ENCODE data around the gene FBXL20. TPM values are rescaled to one million over a fixed set of nuclear protein-coding genes. Genes with fewer than 3 reads are reported as not detected.
"Not testable (repeated sequence)": the region's sequence is repeated elsewhere in the genome, so short reads cannot be mapped to it uniquely, and the experiment has no call there.

The FBXL20 gene
- total RNA-seq, 1 experiment from 2014 or later, result 17.2 TPM

DNA sequence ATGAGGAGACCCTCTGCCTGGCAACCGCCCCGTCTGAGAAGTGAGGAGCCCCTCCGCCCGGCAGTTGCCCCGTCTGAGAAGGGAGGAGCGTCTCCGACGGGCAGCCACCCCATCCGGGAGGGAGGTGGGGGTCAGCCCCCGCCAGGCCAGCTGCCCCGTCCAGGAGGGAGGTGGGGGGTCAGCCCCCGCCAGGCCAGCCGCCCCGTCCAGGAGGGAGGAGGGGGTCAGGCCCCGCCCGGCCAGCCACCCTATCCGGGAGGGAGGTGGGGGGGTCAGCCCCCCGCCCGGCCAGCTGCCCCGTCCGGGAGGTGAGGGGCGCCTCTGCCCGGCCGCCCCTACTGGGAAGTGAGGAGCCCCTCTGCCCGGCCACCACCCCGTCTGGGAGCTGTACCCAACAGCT, 63.8 kb downstream of the FBXL20 start:
- CTCF ChIA-PET; BruUV-seq (replicated peaks); H3K27me3 ChIP-seq (ENCODE audit: insufficient read depth, low read length); H3K9ac ChIP-seq (ENCODE audit: low read length); DNase-seq (ENCODE audit: low read depth, low spot score); H3K9me2 ChIP-seq (ENCODE audit: insufficient read depth); intact Hi-C loops (cut with micrococcal nuclease); H2AFZ ChIP-seq (ENCODE audit: low read depth, low read length, poor library complexity, severe bottlenecking); H3K4me1 ChIP-seq (ENCODE audit: control insufficient read depth in 1 of 2, insufficient read depth in 2 of 2, low read length in 2 of 2); H3K36me3 ChIP-seq (ENCODE audit: control insufficient read depth in 1 of 2, insufficient read depth in 2 of 2, low read length in 2 of 2); H3K4me2 ChIP-seq (ENCODE audit: low read length); H3K79me2 ChIP-seq (ENCODE audit: insufficient read depth, low read length); H3K9me3 ChIP-seq (ENCODE audit: control insufficient read depth in 1 of 2, insufficient read depth in 1 of 2, low read depth in 1 of 2, low read length in 2 of 2); ATAC-seq; H3K4me3 ChIP-seq (replicated peaks in 1 of 2; ENCODE audit: low read depth in 1 of 2, low read length in 2 of 2); POLR2A ChIA-PET; H4K20me1 ChIP-seq (ENCODE audit: insufficient read depth); H3K27ac ChIP-seq (ENCODE audit: low read depth, low read length); RAD21 ChIA-PET (ENCODE audit: low non-redundant PET in 1 of 2, low total read pairs in 2 of 2, uncharacterized antibody in 2 of 2, unreplicated experiment in 2 of 2): not testable (repeated sequence)

DNA sequence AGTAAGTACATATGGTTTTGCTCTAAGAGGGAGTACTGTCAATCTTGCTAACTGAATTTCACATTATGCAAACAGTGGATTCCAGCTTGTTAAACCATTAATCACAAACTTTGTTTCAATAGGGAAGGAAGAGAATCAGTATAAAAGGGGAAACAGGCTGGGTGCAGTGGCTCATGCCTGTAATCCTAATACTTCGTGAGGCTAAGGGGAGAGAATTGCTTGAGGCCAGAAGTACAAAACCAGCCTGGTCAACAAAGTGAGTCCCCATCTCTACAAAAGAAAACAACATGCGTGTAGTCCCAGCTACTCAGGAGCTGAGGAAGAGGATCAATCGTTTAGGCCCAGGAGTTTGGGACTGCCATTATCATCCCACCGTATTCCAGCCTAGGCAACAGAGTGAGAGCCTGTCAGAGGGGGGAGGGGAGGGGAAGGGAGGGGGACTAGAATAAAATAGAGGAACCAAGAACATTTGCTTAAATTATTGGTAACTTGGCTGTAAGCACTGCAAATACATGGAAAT, 65.7 kb downstream of the FBXL20 start:
- no peak overlapping the region for H2AFZ ChIP-seq (ENCODE audit: low read depth, low read length, poor library complexity, severe bottlenecking)
- H3K4me1 ChIP-seq (ENCODE audit: control insufficient read depth in 1 of 2, insufficient read depth in 2 of 2, low read length in 2 of 2), result no peaks in the 10 kb centered on the region
- H3K4me3 ChIP-seq (replicated peaks in 1 of 2; ENCODE audit: low read depth in 1 of 2, low read length in 2 of 2), result no peak overlapping the region
- no peak for DNase-seq (ENCODE audit: low read depth, low spot score)
- RAD21 ChIA-PET (ENCODE audit: low non-redundant PET in 1 of 2, low total read pairs in 2 of 2, uncharacterized antibody in 2 of 2, unreplicated experiment in 2 of 2), result no interaction called here
- CTCF ChIA-PET, result no interaction called here
- no TSS peak for BruUV-seq (replicated peaks)
- no peaks in the 10 kb centered on the region for H3K9me3 ChIP-seq (ENCODE audit: control insufficient read depth in 1 of 2, insufficient read depth in 1 of 2, low read depth in 1 of 2, low read length in 2 of 2)
- H3K4me2 ChIP-seq (ENCODE audit: low read length), result no peak overlapping the region
- no peaks in the 10 kb centered on the region for H3K79me2 ChIP-seq (ENCODE audit: insufficient read depth, low read length)
- no peak overlapping the region for H3K27ac ChIP-seq (ENCODE audit: low read depth, low read length)
- TF ChIP-seq TCF7L2 (IDR thresholded peaks at IDR 0.05; ENCODE audit: borderline replicate concordance, extremely low read depth, insufficient read depth, insufficient read length) (no peak), SIN3A (IDR thresholded peaks at IDR 0.05; ENCODE audit: low read depth) (no peak), ZFX (IDR thresholded peaks at IDR 0.05) (no peak), JUND (IDR thresholded peaks at IDR 0.05) (no peak), POLR2A (IDR thresholded peaks at IDR 0.05; ENCODE audit: borderline replicate concordance, extremely low read depth, insufficient read depth, insufficient read length) (no peak), YY1 (IDR thresholded peaks at IDR 0.05; ENCODE audit: extremely low read depth, insufficient replicate concordance, low read depth, low read length) (no peak), EZH2 (IDR thresholded peaks at IDR 0.05) (no peak), EGR1 (IDR thresholded peaks at IDR 0.05; ENCODE audit: low read depth) (no peak), CBX3 (IDR thresholded peaks at IDR 0.05; ENCODE audit: low read depth) (no peak), ELF1 (IDR thresholded peaks at IDR 0.05; ENCODE audit: borderline replicate concordance, low read depth) (no peak), SRF (IDR thresholded peaks at IDR 0.05; ENCODE audit: low read depth) (no peak)
- TF ChIP-seq, protein P1, sequence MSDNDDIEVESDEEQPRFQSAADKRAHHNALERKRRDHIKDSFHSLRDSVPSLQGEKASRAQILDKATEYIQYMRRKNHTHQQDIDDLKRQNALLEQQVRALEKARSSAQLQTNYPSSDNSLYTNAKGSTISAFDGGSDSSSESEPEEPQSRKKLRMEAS (IDR thresholded peaks at IDR 0.05), result no peak
- TF ChIP-seq, protein P2, sequence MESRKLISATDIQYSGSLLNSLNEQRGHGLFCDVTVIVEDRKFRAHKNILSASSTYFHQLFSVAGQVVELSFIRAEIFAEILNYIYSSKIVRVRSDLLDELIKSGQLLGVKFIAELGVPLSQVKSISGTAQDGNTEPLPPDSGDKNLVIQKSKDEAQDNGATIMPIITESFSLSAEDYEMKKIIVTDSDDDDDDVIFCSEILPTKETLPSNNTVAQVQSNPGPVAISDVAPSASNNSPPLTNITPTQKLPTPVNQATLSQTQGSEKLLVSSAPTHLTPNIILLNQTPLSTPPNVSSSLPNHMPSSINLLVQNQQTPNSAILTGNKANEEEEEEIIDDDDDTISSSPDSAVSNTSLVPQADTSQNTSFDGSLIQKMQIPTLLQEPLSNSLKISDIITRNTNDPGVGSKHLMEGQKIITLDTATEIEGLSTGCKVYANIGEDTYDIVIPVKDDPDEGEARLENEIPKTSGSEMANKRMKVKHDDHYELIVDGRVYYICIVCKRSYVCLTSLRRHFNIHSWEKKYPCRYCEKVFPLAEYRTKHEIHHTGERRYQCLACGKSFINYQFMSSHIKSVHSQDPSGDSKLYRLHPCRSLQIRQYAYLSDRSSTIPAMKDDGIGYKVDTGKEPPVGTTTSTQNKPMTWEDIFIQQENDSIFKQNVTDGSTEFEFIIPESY (IDR thresholded peaks at IDR 0.05; ENCODE audit: extremely low read depth, insufficient replicate concordance, low read length), result no peak
- intact Hi-C loops (cut with micrococcal nuclease), result no loop called here
- no peaks in the 10 kb centered on the region for H3K36me3 ChIP-seq (ENCODE audit: control insufficient read depth in 1 of 2, insufficient read depth in 2 of 2, low read length in 2 of 2)
- no peaks in the 10 kb centered on the region for H3K27me3 ChIP-seq (ENCODE audit: insufficient read depth, low read length)
- H3K9me2 ChIP-seq (ENCODE audit: insufficient read depth), result no peaks in the 10 kb centered on the region
- POLR2A ChIA-PET, result no interaction called here
- no peak for ATAC-seq
- H4K20me1 ChIP-seq (ENCODE audit: insufficient read depth), result no peaks in the 10 kb centered on the region
- H3K9ac ChIP-seq (ENCODE audit: low read length), result no peak overlapping the region

DNA sequence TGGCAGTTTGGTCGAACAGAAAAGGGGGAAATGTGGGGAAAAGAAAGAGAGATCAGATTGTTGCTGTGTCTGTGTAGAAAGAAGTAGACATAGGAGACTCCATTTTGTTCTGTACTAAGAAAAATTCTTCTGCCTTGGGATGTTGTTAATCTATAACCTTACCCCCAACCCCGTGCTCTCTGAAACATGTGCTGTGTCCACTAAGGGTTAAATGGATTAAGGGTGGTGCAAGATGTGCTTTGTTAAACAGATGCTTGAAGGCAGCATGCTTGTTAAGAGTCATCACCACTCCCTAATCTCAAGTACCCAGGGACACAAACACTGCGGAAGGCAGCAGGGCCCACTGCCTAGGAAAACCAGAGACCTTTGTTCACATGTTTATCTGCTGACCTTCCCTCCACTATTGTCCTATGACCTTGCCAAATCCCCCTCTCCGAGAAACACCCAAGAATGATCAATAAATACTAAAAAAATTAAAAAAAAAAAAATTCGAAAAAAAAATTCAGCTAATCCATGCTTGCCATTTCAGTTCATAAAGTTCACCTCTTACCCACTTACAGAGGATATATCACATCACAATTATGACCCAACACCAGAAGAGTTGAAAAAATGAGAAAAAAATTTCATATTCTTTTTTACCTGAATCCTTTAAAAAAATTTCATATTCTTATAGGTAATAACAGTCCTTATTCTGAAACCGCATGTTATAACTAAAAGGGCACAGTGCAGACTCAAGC, 67.2 kb downstream of the FBXL20 start:
- H3K4me2 ChIP-seq (ENCODE audit: low read length); DNase-seq (ENCODE audit: low read depth, low spot score); intact Hi-C loops (cut with micrococcal nuclease); ATAC-seq; POLR2A ChIA-PET; H3K27me3 ChIP-seq (ENCODE audit: insufficient read depth, low read length); H3K36me3 ChIP-seq (ENCODE audit: control insufficient read depth in 1 of 2, insufficient read depth in 2 of 2, low read length in 2 of 2); H2AFZ ChIP-seq (ENCODE audit: low read depth, low read length, poor library complexity, severe bottlenecking); H3K9ac ChIP-seq (ENCODE audit: low read length); RAD21 ChIA-PET (ENCODE audit: low non-redundant PET in 1 of 2, low total read pairs in 2 of 2, uncharacterized antibody in 2 of 2, unreplicated experiment in 2 of 2); H3K9me2 ChIP-seq (ENCODE audit: insufficient read depth); H3K79me2 ChIP-seq (ENCODE audit: insufficient read depth, low read length); H3K9me3 ChIP-seq (ENCODE audit: control insufficient read depth in 1 of 2, insufficient read depth in 1 of 2, low read depth in 1 of 2, low read length in 2 of 2); BruUV-seq (replicated peaks); H3K4me3 ChIP-seq (replicated peaks in 1 of 2; ENCODE audit: low read depth in 1 of 2, low read length in 2 of 2); H3K4me1 ChIP-seq (ENCODE audit: control insufficient read depth in 1 of 2, insufficient read depth in 2 of 2, low read length in 2 of 2); H3K27ac ChIP-seq (ENCODE audit: low read depth, low read length); H4K20me1 ChIP-seq (ENCODE audit: insufficient read depth); CTCF ChIA-PET: not testable (repeated sequence)

Measured in HCT116 (cell line).